Central memory CD8-positive, alpha-beta T cell (primary cell): ENCODE data around the gene ISL2.

ENCODE experiments used
- ATAC-seq: fragments of 150-1000 bp; cut with Tn5 transposase; replicated peaks from 2 replicates; pipeline ENCODE4 v1.10.0; 2022; ENCODE audit warnings: mild to moderate bottlenecking, moderate FRiP score, moderate number of reproducible peaks; ENCODE audit not compliant: poor library complexity, severe bottlenecking; ENCODE audit errors: extremely low read depth
- DNase-seq, 2 donors: peaks; one replicate each; pipeline ENCODE4 v3.0.0; 2021; ENCODE audit warnings: low spot score in 2 of 2
- H3K27ac Mint-ChIP-seq: one replicate; pipeline ENCODE4 v1.8.0; 2022; ENCODE audit warnings: low read depth, mild to moderate bottlenecking, moderate library complexity, mixed read lengths
- H3K27me3 Mint-ChIP-seq: one replicate; pipeline ENCODE4 v1.8.0; 2022; ENCODE audit warnings: mixed read lengths
- H3K36me3 Mint-ChIP-seq: one replicate; pipeline ENCODE4 v1.8.0; 2022; ENCODE audit warnings: mild to moderate bottlenecking, moderate library complexity, mixed read lengths; ENCODE audit not compliant: insufficient read depth
- H3K4me1 Mint-ChIP-seq: one replicate; pipeline ENCODE4 v1.8.0; 2022; ENCODE audit warnings: mixed read lengths
- H3K4me3 Mint-ChIP-seq: one replicate; pipeline ENCODE4 v1.8.0; 2022; ENCODE audit warnings: mild to moderate bottlenecking, moderate library complexity, mixed read lengths
- H3K9me3 Mint-ChIP-seq: one replicate; pipeline ENCODE4 v1.8.0; 2022; ENCODE audit warnings: mixed read lengths

Gene ISL2

GRCh38 chr15:76377751-76378150 is 41.2 kb downstream of the ISL2 start:
- Mint-ChIP-seq H3K4me1 (no peaks in the 10 kb centered on the region), H3K36me3 (peaks cover 6% of the 10 kb centered on the region), H3K9me3 (no peaks in the 10 kb centered on the region), H3K27ac (no peak overlapping the region), H3K4me3 (no peak overlapping the region), H3K27me3 (no peaks in the 10 kb centered on the region)
- DNase-seq (no peak), ATAC-seq (no peak)

DNA sequence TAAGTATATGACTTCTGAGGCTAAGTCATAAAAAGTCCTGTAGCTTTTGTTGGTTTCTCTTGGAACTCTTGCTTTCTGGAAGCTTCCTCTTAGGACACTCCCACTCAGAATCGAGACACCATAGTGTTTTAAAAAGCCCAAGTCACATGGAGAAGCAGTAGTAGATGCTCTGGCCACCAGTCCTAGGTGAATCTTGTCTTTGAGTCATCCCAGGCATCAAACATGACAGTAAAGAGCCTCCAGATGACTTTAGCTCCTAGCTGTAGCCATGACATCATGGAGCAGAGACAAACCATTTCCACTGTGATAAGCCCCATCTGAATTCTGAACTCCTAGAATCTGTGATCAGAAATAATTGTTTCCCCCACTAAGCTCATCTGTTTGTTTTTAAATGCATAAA is 42.1 kb downstream of the ISL2 start:
- H3K9me3 Mint-ChIP-seq, result no peaks in the 10 kb centered on the region
- peaks cover 3% of the 10 kb centered on the region for H3K36me3 Mint-ChIP-seq
- H3K27ac Mint-ChIP-seq, result no peak overlapping the region

GRCh38 chr15:76380249-76380648 is 43.7 kb downstream of the ISL2 start:
- no peaks in the 10 kb centered on the region for H3K9me3 Mint-ChIP-seq
- H3K27ac Mint-ChIP-seq, result no peak overlapping the region
- H3K27me3 Mint-ChIP-seq, result no peaks in the 10 kb centered on the region
- H3K4me3 Mint-ChIP-seq, result no peak overlapping the region
- peaks cover 3% of the 10 kb centered on the region for H3K36me3 Mint-ChIP-seq
- no peaks in the 10 kb centered on the region for H3K4me1 Mint-ChIP-seq
- no peak for ATAC-seq
- DNase-seq, result no peak

More for the DNA sequence above, 42.1 kb downstream of the ISL2 start:
- H3K4me1 Mint-ChIP-seq, result no peaks in the 10 kb centered on the region
- no peak for DNase-seq
- no peaks in the 10 kb centered on the region for H3K27me3 Mint-ChIP-seq
- no peak for ATAC-seq
- no peak overlapping the region for H3K4me3 Mint-ChIP-seq

- no peak for DNase-seq
- no peak overlapping the region for H3K4me3 Mint-ChIP-seq
- no peaks in the 10 kb centered on the region for H3K4me1 Mint-ChIP-seq
- no peak for ATAC-seq
- H3K9me3 Mint-ChIP-seq, result peaks cover under 1% of the 10 kb centered on the region
- H3K36me3 Mint-ChIP-seq, result peaks cover 3% of the 10 kb centered on the region
- no peaks in the 10 kb centered on the region for H3K27me3 Mint-ChIP-seq
- no peak overlapping the region for H3K27ac Mint-ChIP-seq
Measured at GRCh38 chr15:76381366-76381765, 44.8 kb downstream of the ISL2 start.

GRCh38 chr15:76382987-76383728 is 46.6 kb downstream of the ISL2 start:
- Mint-ChIP-seq H3K27me3 (no peaks in the 10 kb centered on the region), H3K4me3 (no peak overlapping the region), H3K27ac (no peak overlapping the region), H3K4me1 (no peaks in the 10 kb centered on the region), H3K36me3 (peaks cover 3% of the 10 kb centered on the region), H3K9me3 (peaks cover 5% of the 10 kb centered on the region)
- DNase-seq (no peak), ATAC-seq (no peak)

- Mint-ChIP-seq H3K4me3 (no peak overlapping the region), H3K36me3 (peaks cover 5% of the 10 kb centered on the region), H3K27me3 (no peaks in the 10 kb centered on the region), H3K27ac (no peak overlapping the region), H3K9me3 (peaks cover 5% of the 10 kb centered on the region), H3K4me1 (no peaks in the 10 kb centered on the region)
- DNase-seq (no peak), ATAC-seq (no peak)
Measured at GRCh38 chr15:76384409-76384808, 47.8 kb downstream of the ISL2 start.

DNA sequence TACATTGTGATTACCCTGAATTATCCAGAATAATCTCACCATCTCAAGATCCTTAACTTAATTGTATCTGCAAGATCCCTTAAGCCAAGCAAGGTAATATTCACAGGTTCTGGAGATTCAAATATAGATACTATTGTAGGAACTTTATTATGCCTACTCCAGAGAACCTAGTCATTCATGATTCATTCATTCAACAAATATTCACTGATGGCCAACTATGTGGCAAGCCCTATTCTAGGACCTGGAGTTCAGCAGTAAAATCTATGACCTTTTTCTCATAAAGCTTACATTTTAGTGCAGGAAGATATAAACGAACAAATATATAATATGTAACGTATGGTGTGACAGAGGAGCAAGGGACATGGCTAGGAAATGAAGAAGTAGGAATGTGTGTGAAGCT is 49.6 kb downstream of the ISL2 start:
- no peaks in the 10 kb centered on the region for H3K27me3 Mint-ChIP-seq
- H3K27ac Mint-ChIP-seq, result no peak overlapping the region
- H3K4me1 Mint-ChIP-seq, result no peaks in the 10 kb centered on the region
- H3K36me3 Mint-ChIP-seq, result peaks cover 2% of the 10 kb centered on the region
- peaks cover 5% of the 10 kb centered on the region for H3K9me3 Mint-ChIP-seq
- ATAC-seq (no peak), DNase-seq (no peak)
- no peak overlapping the region for H3K4me3 Mint-ChIP-seq

- Mint-ChIP-seq H3K27me3 (no peaks in the 10 kb centered on the region), H3K9me3 (peaks cover 5% of the 10 kb centered on the region), H3K27ac (no peak overlapping the region), H3K4me3 (no peak overlapping the region), H3K36me3 (peaks cover 2% of the 10 kb centered on the region), H3K4me1 (no peaks in the 10 kb centered on the region)
- ATAC-seq (no peak), DNase-seq (no peak)
Measured at GRCh38 chr15:76386926-76387325, 50.4 kb downstream of the ISL2 start.

DNA sequence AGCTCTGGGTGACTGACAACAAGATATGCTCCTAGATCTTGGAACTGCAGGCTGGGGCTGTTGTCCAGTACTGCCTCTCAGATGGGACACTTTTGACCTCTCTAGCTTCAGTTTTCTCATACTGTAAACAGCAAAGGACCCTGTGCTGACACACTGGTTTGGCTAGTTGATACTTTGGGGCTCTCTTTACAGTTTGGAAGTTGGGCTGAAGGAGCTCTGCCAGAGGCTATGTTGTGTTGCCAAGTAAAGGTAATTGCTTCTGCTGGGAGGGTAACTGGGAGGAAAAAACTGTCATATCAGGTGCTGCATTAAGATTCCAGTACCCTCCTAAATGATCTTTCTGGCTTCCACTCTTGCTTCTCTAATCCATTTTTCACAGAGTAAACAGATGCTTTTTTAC is 54.0 kb downstream of the ISL2 start:
- Mint-ChIP-seq H3K27ac (no peak overlapping the region), H3K27me3 (no peaks in the 10 kb centered on the region), H3K4me1 (no peaks in the 10 kb centered on the region), H3K4me3 (no peak overlapping the region), H3K36me3 (peaks cover 4% of the 10 kb centered on the region), H3K9me3 (peaks cover 5% of the 10 kb centered on the region)
- DNase-seq, result no peak
- ATAC-seq, result no peak

DNA sequence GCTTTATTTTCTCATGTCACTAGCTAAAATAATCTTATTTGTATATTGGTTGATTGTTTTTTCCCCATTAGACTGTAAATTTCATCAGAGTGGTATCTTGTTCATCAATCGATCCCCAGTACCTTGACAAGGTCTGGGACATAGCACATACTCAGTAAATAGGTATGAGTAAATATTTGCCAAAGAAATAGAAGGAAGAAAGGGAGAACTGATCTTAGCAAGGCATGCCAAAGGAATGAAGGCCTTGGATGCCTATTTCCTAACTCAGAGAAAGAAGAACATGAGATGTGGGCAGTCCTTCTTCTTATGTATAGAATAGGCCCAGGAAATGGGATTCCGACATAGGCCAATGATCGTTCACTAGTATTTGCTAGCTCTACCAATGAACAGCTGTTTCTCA is 54.7 kb downstream of the ISL2 start:
- Mint-ChIP-seq H3K27me3 (no peaks in the 10 kb centered on the region), H3K4me1 (no peaks in the 10 kb centered on the region)

DNA sequence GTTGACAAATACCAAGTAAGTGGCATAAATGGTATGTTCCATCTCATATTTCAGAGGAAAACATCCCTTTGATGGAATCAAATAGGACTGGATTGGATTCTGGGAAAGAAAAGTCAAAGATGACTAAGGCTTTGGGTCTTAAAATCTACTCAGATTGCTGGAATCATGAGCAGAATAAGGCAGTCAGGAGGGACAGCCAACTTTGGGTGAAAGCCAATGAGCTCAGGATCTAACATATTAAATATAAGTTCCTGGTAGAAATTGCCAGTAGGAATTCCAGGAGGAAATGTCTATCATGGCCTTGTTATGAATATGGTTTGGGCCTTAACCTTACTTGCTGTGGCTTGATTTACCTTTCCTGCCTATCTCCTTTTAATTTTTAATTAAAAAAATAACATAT is 55.3 kb downstream of the ISL2 start:
- ATAC-seq, result no peak
- DNase-seq, result no peak
- Mint-ChIP-seq H3K4me3 (no peak overlapping the region), H3K27me3 (no peaks in the 10 kb centered on the region), H3K4me1 (no peaks in the 10 kb centered on the region), H3K36me3 (peaks cover 4% of the 10 kb centered on the region), H3K27ac (no peak overlapping the region), H3K9me3 (no peaks in the 10 kb centered on the region)

More for the DNA sequence above, 54.7 kb downstream of the ISL2 start:
- ATAC-seq (no peak), DNase-seq (no peak)
- Mint-ChIP-seq H3K27ac (no peak overlapping the region), H3K9me3 (peaks cover 5% of the 10 kb centered on the region), H3K36me3 (peaks cover 4% of the 10 kb centered on the region), H3K4me3 (no peak overlapping the region)
